ENCODE data around the gene CDH2.

GRCh38 chr18:27921392-27921791 lies 255.5 kb downstream of the CDH2 start:
- TF ChIP-seq POLR2AphosphoS5 (IDR thresholded peaks at IDR 0.05; ENCODE audit: borderline replicate concordance, low read depth, low read length) (no peak), FOXP2 (optimal IDR thresholded peaks at IDR 0.05; ENCODE audit: control extremely low read depth, extremely low read length, insufficient read depth) (no peak)

Data from SK-N-MC (cell line).